B cell (primary cell): Measurements from ENCODE around the gene CDKN1C. TPM values are rescaled to one million over a fixed set of nuclear protein-coding genes. Genes with fewer than 3 reads are reported as not detected.

Source experiments
- ATAC-seq: fragments of 200-7000 bp; cut with Tn5 transposase; one replicate; pipeline ENCODE4 v1.10.0; 2021; ENCODE audit warnings: low read depth, mild to moderate bottlenecking, moderate number of reproducible peaks, moderate library complexity
- CTCF ChIA-PET: fragments of 350-600 bp; sonication (Branson Sonifier 250); formaldehyde crosslinking; loops from one replicate; lab custom pipeline; 2021; ENCODE audit warnings: antibody characterized with exemption, inconsistent platforms; lab: Charles Lee
- POLR2A ChIA-PET: fragments of 350-600 bp; sonication (Branson Sonifier 250); formaldehyde crosslinking; loops from one replicate; lab custom pipeline; 2021; ENCODE audit warnings: antibody characterized with exemption; lab: Charles Lee
- DNase-seq: peaks from one replicate; pipeline ENCODE4 v3.0.0; 2013
- H2AFZ ChIP-seq: 2 replicates; pipeline ENCODE4 v1.6.1; 2012; ENCODE audit warnings: mild to moderate bottlenecking, low read depth, low read length; ENCODE audit not compliant: insufficient read depth, poor library complexity, severe bottlenecking
- H3K27ac ChIP-seq, 2 donors: 1 replicate in 1 of 2; 2 replicates in 1 of 2; pipeline ENCODE4 v1.5.1; 2012 to 2013; ENCODE audit warnings: low read length in 2 of 2, mild to moderate bottlenecking in 2 of 2, moderate library complexity in 1 of 2
- H3K27me3 ChIP-seq, 4 experiments: fragments of 200-600 bp in 1 of 4; sonication (generic) in 1 of 4; replicated peaks in 1 of 4; 1 replicate in 2 of 4; 2 replicates in 2 of 4; pipeline versions ENCODE4 v1.6.1 to v1.7.0; 2013 to 2016; ENCODE audit warnings: low read length in 3 of 4, mild to moderate bottlenecking in 2 of 4, mixed read lengths in 1 of 4, moderate library complexity in 1 of 4; ENCODE audit not compliant: insufficient read depth in 4 of 4, control insufficient read depth in 3 of 4; ENCODE audit errors: control extremely low read depth in 1 of 4
- H3K36me3 ChIP-seq, 2 experiments: replicated peaks in 1 of 2; 1 replicate in 1 of 2; 2 replicates in 1 of 2; pipeline versions ENCODE4 v1.6.1 to v1.7.1; 2013; ENCODE audit warnings: low read length in 1 of 2; ENCODE audit not compliant: insufficient read depth in 2 of 2, control insufficient read depth in 1 of 2; ENCODE audit errors: control extremely low read depth in 1 of 2, extremely low read depth in 1 of 2
- H3K4me1 ChIP-seq, 2 donors: fragments of 200-600 bp in 1 of 2; sonication (generic) in 1 of 2; 1 replicate in 1 of 2; 2 replicates in 1 of 2; pipeline versions ENCODE4 v1.5.1 to v1.6.1; 2013 to 2017; ENCODE audit warnings: low read length in 2 of 2; ENCODE audit not compliant: control insufficient read depth in 2 of 2, insufficient read depth in 2 of 2
- H3K4me2 ChIP-seq: replicated peaks from 2 replicates; pipeline ENCODE3; 2012; ENCODE audit warnings: mild to moderate bottlenecking, low read depth, low read length; ENCODE audit not compliant: poor library complexity, severe bottlenecking
- H3K4me3 ChIP-seq, 5 experiments: fragments of 200-600 bp in 1 of 5; sonication (generic) in 1 of 5; 1 replicate in 3 of 5; 2 replicates in 2 of 5; pipeline versions ENCODE4 v1.5.1 to v1.7.0; 2011 to 2016; ENCODE audit warnings: low read length in 4 of 5, mild to moderate bottlenecking in 4 of 5, low read depth in 2 of 5, control low read depth in 1 of 5, moderate library complexity in 1 of 5; ENCODE audit not compliant: insufficient read depth in 1 of 5; ENCODE audit errors: control extremely low read depth in 1 of 5, extremely low read depth in 1 of 5
- H3K79me2 ChIP-seq: fragments of 200-600 bp; sonication (generic); one replicate; pipeline ENCODE4 v1.6.0; 2016; ENCODE audit warnings: low read length; ENCODE audit not compliant: control insufficient read depth, insufficient read depth
- H3K9ac ChIP-seq: fragments of 200-600 bp; sonication (generic); 2 replicates; pipeline ENCODE4 v1.6.1; 2017; ENCODE audit warnings: mild to moderate bottlenecking, low read length, moderate library complexity
- H3K9me3 ChIP-seq, 3 donors: one replicate each; pipeline versions ENCODE4 v1.6.1 to v1.7.1; 2013; ENCODE audit warnings: low read length in 2 of 3; ENCODE audit not compliant: control insufficient read depth in 2 of 3, insufficient read depth in 1 of 3; ENCODE audit errors: control extremely low read depth in 1 of 3
- H4K20me1 ChIP-seq: 2 replicates; pipeline ENCODE4 v1.6.0; 2012; ENCODE audit warnings: mild to moderate bottlenecking, low read length; ENCODE audit not compliant: insufficient read depth, control insufficient read depth, poor library complexity, severe bottlenecking
- H3K27ac Mint-ChIP-seq: one replicate; pipeline ENCODE4 v1.8.0; 2021; ENCODE audit warnings: mixed read lengths
- H3K27me3 Mint-ChIP-seq: one replicate; pipeline ENCODE4 v1.8.0; 2021; ENCODE audit warnings: mixed read lengths
- H3K4me1 Mint-ChIP-seq: one replicate; pipeline ENCODE4 v1.8.0; 2021; ENCODE audit warnings: mixed read lengths
- H3K4me3 Mint-ChIP-seq: one replicate; pipeline ENCODE4 v1.8.0; 2021; ENCODE audit warnings: mixed read lengths
- H3K9me3 Mint-ChIP-seq: one replicate; pipeline ENCODE4 v1.8.0; 2022; ENCODE audit warnings: mixed read lengths; ENCODE audit not compliant: insufficient read depth
- CTCF ChIP-seq: fragments of 200-600 bp; IDR thresholded peaks from one replicate; pipeline ENCODE4 v1.8.0; 2022; ENCODE audit warnings: antibody characterized with exemption, mild to moderate bottlenecking
- EZH2 ChIP-seq: IDR thresholded peaks from 2 replicates; pipeline ENCODE4 v1.6.1; 2012; ENCODE audit warnings: borderline replicate concordance, low read depth, mild to moderate bottlenecking, moderate library complexity, low read length; ENCODE audit not compliant: insufficient read depth, poor library complexity, severe bottlenecking
- WGBS: methylation state at CpG from one replicate; pipeline ENCODE4 v1.1.5; 2013; ENCODE audit warnings: missing lambda C conversion rate; ENCODE audit not compliant: insufficient coverage; 5-methylcytosine and 5-hydroxymethylcytosine counted together
- intact Hi-C: fragments of 100-400 bp; cut with micrococcal nuclease; formaldehyde crosslinking; loops from one replicate; pipeline ENCODE4 v1.10.0; 2022
- polyA plus RNA-seq: library from polyadenylated mRNA; depleted of rRNA; stranded (reverse); fragments of >200 nt; gene quantifications from 2 replicates; pipeline ENCODE4 v1.2.3, GENCODE V29; 2012
- total RNA-seq, 2 donors: library from RNA; stranded (reverse); fragments of 120-200 nt in 1 of 2; gene quantifications; 1 replicate in 1 of 2; 2 replicates in 1 of 2; pipeline versions ENCODE4 v1.2.3 to v1.2.4, GENCODE V29; 2013 to 2022

CDKN1C gene
- total and polyA plus RNA-seq, 2 donors (not counting 1 experiment from before 2014, with no cell fraction given) = 0.58 to 8.0 TPM

DNA sequence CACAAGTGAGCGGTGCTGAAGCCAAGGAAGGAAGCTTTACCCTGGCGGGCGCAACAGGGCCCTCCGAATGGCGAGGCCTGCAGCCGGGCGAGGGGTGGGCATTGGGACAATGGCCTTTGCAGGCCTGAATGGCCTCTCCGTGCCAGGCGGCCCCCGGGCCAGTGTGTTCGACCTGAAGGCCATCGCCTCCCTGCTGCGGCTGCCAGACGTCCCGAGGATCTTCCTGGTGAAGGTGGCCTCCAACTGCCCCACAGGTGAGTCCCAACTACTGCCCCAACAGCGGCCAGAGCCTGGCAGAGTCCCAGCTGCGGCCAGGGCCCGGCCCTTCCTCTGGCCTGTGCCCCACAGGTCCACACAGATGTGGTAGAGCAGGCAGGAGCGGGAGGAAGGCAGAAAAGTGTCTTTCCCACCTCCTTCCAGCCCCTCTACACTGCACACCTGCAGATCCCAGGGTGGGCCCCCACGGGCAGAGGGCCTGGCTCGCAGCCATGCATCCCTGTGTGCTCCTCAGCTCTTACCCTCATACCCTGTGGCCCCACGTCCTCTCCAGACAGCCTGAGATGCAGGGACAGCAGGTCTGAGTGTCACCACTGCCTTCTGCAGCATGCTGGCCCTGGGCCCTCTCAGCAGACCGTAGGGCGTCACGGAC lies 32.4 kb upstream of the CDKN1C start:
- intact Hi-C loops = no loop called here
- ChIA-PET POLR2A (no interaction called here), CTCF (no interaction called here)
- Histone ChIP-seq H3K4me2 (no peak overlapping the region), H3K4me1 (peaks cover 12 to 17% of the 10 kb centered on the region in 2 donors), H3K4me3 (no peak overlapping the region), H3K9ac (no peak overlapping the region), H3K27ac (no peak overlapping the region), H3K79me2 (no peaks in the 10 kb centered on the region), H4K20me1 (no peaks in the 10 kb centered on the region), H2AFZ (no peak overlapping the region), H3K27me3 (no peaks in the 10 kb centered on the region), H3K36me3 (no peaks in the 10 kb centered on the region), H3K9me3 (no peaks in the 10 kb centered on the region)
- TF ChIP-seq CTCF = no peak
- no peak for TF ChIP-seq EZH2
- ATAC-seq (no peak), DNase-seq (no peak)
- 85% methylated on average over 24 of the region's 25 CpGs for WGBS
- Mint-ChIP-seq H3K4me3 (no peak overlapping the region), H3K4me1 (peaks cover 12% of the 10 kb centered on the region), H3K27ac (no peak overlapping the region), H3K27me3 (no peaks in the 10 kb centered on the region), H3K9me3 (no peaks in the 10 kb centered on the region)

GRCh38 chr11:2916892-2917645 lies 31.5 kb upstream of the CDKN1C start:
- no peak for DNase-seq
- H3K4me3 Mint-ChIP-seq = no peak overlapping the region
- peaks cover 13% of the 10 kb centered on the region for H3K4me1 Mint-ChIP-seq
- intact Hi-C loops = no loop called here
- Histone ChIP-seq H3K4me2 (no peak overlapping the region), H3K79me2 (no peaks in the 10 kb centered on the region), H3K4me1 (peaks cover 12 to 18% of the 10 kb centered on the region in 2 donors), H3K9ac (no peak overlapping the region), H4K20me1 (no peaks in the 10 kb centered on the region), H3K9me3 (no peaks in the 10 kb centered on the region), H3K27me3 (no peaks in the 10 kb centered on the region), H2AFZ (no peak overlapping the region), H3K27ac (no peak overlapping the region), H3K36me3 (no peaks in the 10 kb centered on the region), H3K4me3 (no peak overlapping the region)
- ChIA-PET CTCF (no interaction called here), POLR2A (no interaction called here)
- ATAC-seq = no peak
- 92% methylated on average over 16 of the region's 16 CpGs for whole genome bisulfite sequencing
- no peak for TF ChIP-seq CTCF
- no peak for TF ChIP-seq EZH2
- no peaks in the 10 kb centered on the region for H3K9me3 Mint-ChIP-seq
- H3K27ac Mint-ChIP-seq = no peak overlapping the region
- H3K27me3 Mint-ChIP-seq = no peaks in the 10 kb centered on the region
